K562 (cell line): ENCODE results near the gene USP7. TPM values are rescaled to one million over a fixed set of nuclear protein-coding genes. Genes with fewer than 3 reads are reported as not detected.

ENCODE experiments used
- CBX8 ChIP-seq: fragments of 200-600 bp; sonication (generic); IDR thresholded peaks from 2 replicates; pipeline ENCODE4 v1.6.1; 2012; ENCODE audit warnings: borderline replicate concordance, mixed run types, low read depth, mild to moderate bottlenecking, moderate library complexity, mixed read lengths, low read length, control low read depth, inconsistent platforms; ENCODE audit not compliant: poor library complexity, severe bottlenecking; ENCODE audit errors: extremely low read depth
- DACH1 ChIP-seq: fragments of 450-650 bp; IDR thresholded peaks from 2 replicates; pipeline ENCODE4 v1.6.1; 2018; ENCODE audit not compliant: partially characterized antibody
- JUND ChIP-seq, 2 experiments: IDR thresholded peaks; 2 replicates in 1 of 2; 3 replicates in 1 of 2; pipeline ENCODE4 v1.6.1; 2011; ENCODE audit warnings: borderline replicate concordance in 2 of 2, low read depth in 2 of 2, low read length in 2 of 2, improper control_type of control experiment in 1 of 2, missing biosample characterization in 1 of 2, missing genetic modification characterization in 1 of 2, missing genetic modification reagents in 1 of 2
- KDM1A ChIP-seq, 2 experiments: fragments of 450-650 bp; IDR thresholded peaks; 2 replicates each; pipeline ENCODE4 v1.6.1; 2016; ENCODE audit warnings: mild to moderate bottlenecking in 2 of 2
- RAD21 ChIP-seq, 2 experiments: fragments of 250-450 bp in 1 of 2; fragments of 450-650 bp in 1 of 2; sonication (Bioruptor Pico) in 1 of 2; formaldehyde crosslinking in 1 of 2; IDR thresholded peaks in 1 of 2; conservative IDR thresholded peaks in 1 of 2; 2 replicates each; pipeline versions ENCODE4 v1.4.0 to v1.8.0; 2020 to 2022; ENCODE audit warnings: mild to moderate bottlenecking in 2 of 2, moderate library complexity in 1 of 2
- SMC3 ChIP-seq: conservative IDR thresholded peaks from 2 replicates; pipeline ENCODE4 v1.6.1; 2011; ENCODE audit warnings: low read depth, low read length, improper control_type of control experiment; ENCODE audit not compliant: insufficient read depth
- ZNF347 ChIP-seq: fragments of 450-650 bp; formaldehyde crosslinking; IDR thresholded peaks from 2 replicates; pipeline ENCODE4 v1.4.0; 2020; ENCODE audit warnings: low read depth, mild to moderate bottlenecking, moderate library complexity
- ZNF699 ChIP-seq: fragments of 250-450 bp; sonication (Bioruptor Pico); IDR thresholded peaks from 2 replicates; pipeline ENCODE4 v1.8.0; 2021; ENCODE audit warnings: mild to moderate bottlenecking, moderate library complexity; ENCODE audit not compliant: insufficient replicate concordance
- polyA plus RNA-seq, 8 experiments: library from polyadenylated mRNA; depleted of rRNA in 4 of 8; stranded (reverse) in 5 of 8; unstranded in 3 of 8; fragments of >200 nt; fragmentation: Nextera tagmentation in 2 of 8; fragmentation: Illumina TruSeq in 1 of 8; extraction: Ambion mirVana in 2 of 8; extraction: Trizol in 1 of 8; gene quantifications; 2 replicates each; pipeline versions ENCODE4 v1.2.1 to v1.2.3, GENCODE V29; 2011 to 2014; ENCODE audit warnings: inconsistent platforms in 1 of 8, missing spikeins in 1 of 8
- total RNA-seq, 7 experiments: library from RNA; depleted of rRNA in 6 of 7; stranded (reverse); fragments of >200 nt in 6 of 7; fragmentation: Illumina TruSeq in 2 of 7; extraction: Trizol in 2 of 7; gene quantifications; 2 replicates each; pipeline versions ENCODE4 v1.2.1 to v1.2.3, GENCODE V29; 2011 to 2021; ENCODE audit warnings: low replicate concordance in 1 of 7
- TF ChIP-seq, protein P1 (sequence below): fragments of 250-450 bp; sonication (Bioruptor Pico); IDR thresholded peaks from 2 replicates; pipeline ENCODE4 v1.4.0; 2020; ENCODE audit warnings: borderline replicate concordance

The USP7 gene
- total and polyA plus RNA-seq, 9 of the 15 experiments (the other 6 are each of a cell fraction or from before 2014, with no cell fraction given): 17.1 to 145 (median 57.9) TPM

DNA sequence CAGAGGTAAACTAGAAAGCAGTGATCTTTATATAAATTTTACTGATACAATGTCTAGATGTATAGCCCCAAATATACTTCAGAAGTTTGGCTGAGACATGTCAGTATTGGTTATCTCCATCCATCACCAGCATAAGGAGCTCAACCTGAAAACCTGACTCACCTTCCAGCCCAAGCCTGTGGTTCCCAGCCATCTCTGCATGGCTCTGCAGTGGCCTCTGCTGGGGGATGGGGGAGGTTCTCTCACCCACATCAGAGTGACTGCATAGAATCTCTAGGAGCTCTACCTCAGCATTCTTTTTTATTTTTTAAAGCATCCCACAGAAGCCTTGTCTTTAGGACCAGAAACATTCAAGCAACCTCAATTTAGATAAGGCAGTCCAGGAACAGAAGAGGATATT, 27.3 kb downstream of the USP7 start (continued):
- TF ChIP-seq, protein P1, sequence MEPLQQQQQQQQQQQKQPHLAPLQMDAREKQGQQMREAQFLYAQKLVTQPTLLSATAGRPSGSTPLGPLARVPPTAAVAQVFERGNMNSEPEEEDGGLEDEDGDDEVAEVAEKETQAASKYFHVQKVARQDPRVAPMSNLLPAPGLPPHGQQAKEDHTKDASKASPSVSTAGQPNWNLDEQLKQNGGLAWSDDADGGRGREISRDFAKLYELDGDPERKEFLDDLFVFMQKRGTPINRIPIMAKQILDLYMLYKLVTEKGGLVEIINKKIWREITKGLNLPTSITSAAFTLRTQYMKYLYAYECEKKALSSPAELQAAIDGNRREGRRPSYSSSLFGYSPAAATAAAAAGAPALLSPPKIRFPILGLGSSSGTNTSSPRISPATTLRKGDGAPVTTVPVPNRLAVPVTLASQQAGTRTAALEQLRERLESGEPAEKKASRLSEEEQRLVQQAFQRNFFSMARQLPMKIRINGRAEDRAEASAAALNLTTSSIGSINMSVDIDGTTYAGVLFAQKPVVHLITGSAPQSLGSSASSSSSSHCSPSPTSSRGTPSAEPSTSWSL: no peak
- TF ChIP-seq ZNF699 (CRISPR knock-in tag) (no peak), RAD21 (CRISPR knock-in tag; conservative IDR thresholded peaks at IDR 0.05 in 1 of 2, IDR thresholded peaks at IDR 0.05 in 1 of 2) (peak; percentile 3 to 53; a peak in 2 of 4 replicates), JUND (IDR thresholded peaks at IDR 0.05; ENCODE audit: borderline replicate concordance, low read depth, low read length) (peak; percentile 11; the same call in 1 of the 2 replicates), JUND (tag; IDR thresholded peaks at IDR 0.05; ENCODE audit: borderline replicate concordance, low read depth, low read length) (no peak), SMC3 (0 out of 2 replicates have a peak, but pooled peaks have one; percentile 22), ZNF347 (CRISPR knock-in tag) (no peak), CBX8 (no peak), DACH1 (no peak), KDM1A (IDR thresholded peaks at IDR 0.05) (no peak)
